ENCODE measurements around the gene DOK6. TPM values are rescaled to one million over a fixed set of nuclear protein-coding genes. Genes with fewer than 3 reads are reported as not detected.
"Not testable (repeated sequence)": the region's sequence is repeated elsewhere in the genome, so short reads cannot be mapped to it uniquely, and the experiment has no call there.

The DOK6 gene
- total RNA-seq, 1 donor from 2014 or later, result 19.7 TPM

DNA sequence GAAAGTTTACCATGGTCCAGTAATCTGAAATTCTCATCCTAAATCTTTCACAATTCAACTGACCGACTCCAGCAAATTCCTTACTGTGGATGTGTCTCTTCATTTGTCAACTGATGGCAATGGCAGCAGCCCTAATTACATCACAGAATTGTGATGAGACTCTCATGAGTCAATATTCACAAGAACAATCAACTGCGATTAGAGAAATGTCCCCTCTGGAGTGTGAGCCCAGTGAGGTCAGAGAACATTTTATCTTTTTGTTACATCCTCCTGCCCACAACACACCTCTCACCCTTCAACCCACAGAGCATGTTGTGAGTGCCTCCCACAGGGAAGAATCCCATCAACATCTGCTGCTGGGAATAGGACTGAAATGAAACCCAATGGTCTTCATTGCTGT is 473.4 kb downstream of the DOK6 start:
- Mint-ChIP-seq H3K27ac (ENCODE audit: unreplicated experiment) (no peak overlapping the region), H3K4me3 (ENCODE audit: unreplicated experiment) (no peak overlapping the region), H3K36me3 (ENCODE audit: unreplicated experiment) (no peaks in the 10 kb centered on the region), H3K9me3 (ENCODE audit: unreplicated experiment) (peaks cover 9% of the 10 kb centered on the region), H3K4me1 (ENCODE audit: low read depth, unreplicated experiment) (peaks cover 22% of the 10 kb centered on the region), H3K27me3 (ENCODE audit: unreplicated experiment) (peaks cover 6% of the 10 kb centered on the region)
- TF ChIP-seq, protein P1, sequence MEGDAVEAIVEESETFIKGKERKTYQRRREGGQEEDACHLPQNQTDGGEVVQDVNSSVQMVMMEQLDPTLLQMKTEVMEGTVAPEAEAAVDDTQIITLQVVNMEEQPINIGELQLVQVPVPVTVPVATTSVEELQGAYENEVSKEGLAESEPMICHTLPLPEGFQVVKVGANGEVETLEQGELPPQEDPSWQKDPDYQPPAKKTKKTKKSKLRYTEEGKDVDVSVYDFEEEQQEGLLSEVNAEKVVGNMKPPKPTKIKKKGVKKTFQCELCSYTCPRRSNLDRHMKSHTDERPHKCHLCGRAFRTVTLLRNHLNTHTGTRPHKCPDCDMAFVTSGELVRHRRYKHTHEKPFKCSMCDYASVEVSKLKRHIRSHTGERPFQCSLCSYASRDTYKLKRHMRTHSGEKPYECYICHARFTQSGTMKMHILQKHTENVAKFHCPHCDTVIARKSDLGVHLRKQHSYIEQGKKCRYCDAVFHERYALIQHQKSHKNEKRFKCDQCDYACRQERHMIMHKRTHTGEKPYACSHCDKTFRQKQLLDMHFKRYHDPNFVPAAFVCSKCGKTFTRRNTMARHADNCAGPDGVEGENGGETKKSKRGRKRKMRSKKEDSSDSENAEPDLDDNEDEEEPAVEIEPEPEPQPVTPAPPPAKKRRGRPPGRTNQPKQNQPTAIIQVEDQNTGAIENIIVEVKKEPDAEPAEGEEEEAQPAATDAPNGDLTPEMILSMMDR (IDR thresholded peaks at IDR 0.05; ENCODE audit: partially characterized antibody, unreplicated experiment), result no peak
- no peak for DNase-seq

DNA sequence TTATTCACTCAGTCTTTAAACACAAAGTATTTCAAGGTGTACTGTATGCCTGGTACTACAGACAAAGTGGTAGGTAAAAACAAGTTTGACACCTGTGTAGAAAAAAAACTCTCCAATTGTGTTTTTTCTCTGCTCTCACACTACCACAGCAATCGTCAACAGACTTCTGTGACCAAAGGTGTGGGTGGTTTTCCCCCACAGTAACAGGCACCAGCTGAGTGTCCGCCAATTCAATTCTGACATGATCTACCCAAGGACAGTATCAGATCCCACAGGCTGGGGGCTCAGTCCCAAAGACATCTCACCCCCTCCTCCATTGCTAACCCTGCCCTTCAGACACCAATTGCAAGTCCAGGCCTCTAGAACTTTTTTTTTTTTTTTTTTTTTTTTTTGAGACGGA is 475.8 kb downstream of the DOK6 start:
- Mint-ChIP-seq H3K4me3 (ENCODE audit: unreplicated experiment) (no peak overlapping the region), H3K27me3 (ENCODE audit: unreplicated experiment) (peaks cover 3% of the 10 kb centered on the region), H3K36me3 (ENCODE audit: unreplicated experiment) (no peaks in the 10 kb centered on the region), H3K4me1 (ENCODE audit: low read depth, unreplicated experiment) (peaks cover 31% of the 10 kb centered on the region), H3K9me3 (ENCODE audit: unreplicated experiment) (peaks cover 9% of the 10 kb centered on the region), H3K27ac (ENCODE audit: unreplicated experiment) (no peak overlapping the region)
- DNase-seq, result no peak
- TF ChIP-seq, protein P1 (IDR thresholded peaks at IDR 0.05; ENCODE audit: partially characterized antibody, unreplicated experiment), result no peak

DNA sequence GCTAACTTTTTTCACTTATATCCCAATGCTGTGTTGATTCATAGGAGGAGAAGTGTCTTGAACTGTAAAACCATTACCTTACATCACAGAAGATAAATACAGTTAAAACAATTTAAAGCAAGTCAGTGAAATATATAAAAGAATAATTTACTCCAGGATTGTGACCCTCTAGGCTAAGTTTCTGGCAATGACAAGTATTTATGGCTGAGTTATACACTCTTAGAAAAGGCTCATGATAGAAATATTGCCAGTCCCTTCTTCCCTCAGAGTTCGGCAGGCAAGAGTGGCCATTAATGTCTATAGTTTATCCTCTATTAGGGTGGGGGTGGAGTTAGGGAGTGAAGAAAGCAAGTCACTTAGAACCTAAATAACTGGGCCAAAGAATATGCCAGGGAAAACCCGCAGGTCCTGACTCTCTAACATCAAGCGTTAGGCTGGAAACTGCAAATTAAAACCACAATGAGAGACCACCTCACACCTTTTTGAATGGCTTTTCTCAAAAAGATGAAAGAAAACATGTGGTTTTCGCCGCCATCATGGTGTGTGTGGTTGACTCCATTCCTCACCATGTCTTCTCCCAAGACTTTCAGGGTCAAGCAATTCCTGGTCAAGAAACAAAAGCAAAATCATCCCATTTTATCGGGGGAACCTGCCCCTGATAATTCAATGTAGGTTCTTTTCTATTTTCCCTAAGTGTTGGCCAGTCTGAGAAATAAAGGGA is 477.7 kb downstream of the DOK6 start:
- H3K9me3 Mint-ChIP-seq (ENCODE audit: unreplicated experiment), result peaks cover 2% of the 10 kb centered on the region
- TF ChIP-seq, protein P1 (IDR thresholded peaks at IDR 0.05; ENCODE audit: partially characterized antibody, unreplicated experiment), result no peak
- H3K4me1 Mint-ChIP-seq (ENCODE audit: low read depth, unreplicated experiment), result peaks cover 23% of the 10 kb centered on the region
- H3K36me3 Mint-ChIP-seq (ENCODE audit: unreplicated experiment), result no peaks in the 10 kb centered on the region
- H3K27ac Mint-ChIP-seq (ENCODE audit: unreplicated experiment), result peak overlapping the region; percentile 75
- no peak overlapping the region for H3K4me3 Mint-ChIP-seq (ENCODE audit: unreplicated experiment)
- DNase-seq, result no peak
- peaks cover 3% of the 10 kb centered on the region for H3K27me3 Mint-ChIP-seq (ENCODE audit: unreplicated experiment)

DNA sequence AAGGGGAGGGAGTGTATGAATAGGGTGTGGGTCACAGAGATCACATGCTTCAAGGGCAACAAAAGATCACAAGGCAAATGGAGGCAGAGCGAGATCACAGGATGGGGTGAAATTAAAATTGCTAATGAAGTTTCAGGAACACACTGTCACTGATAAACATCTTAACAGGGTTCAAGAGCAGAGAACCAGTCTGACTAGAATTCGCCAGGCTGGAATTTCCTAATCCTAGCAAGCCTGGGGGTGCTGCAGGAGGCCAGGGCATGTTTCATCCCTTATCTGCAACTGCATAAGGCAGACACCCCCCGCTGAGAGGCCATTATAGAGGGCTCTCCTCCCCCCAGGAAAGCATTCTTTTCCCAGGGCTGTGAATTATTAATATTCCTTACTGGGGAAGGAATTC is 478.4 kb downstream of the DOK6 start:
- H3K27me3 Mint-ChIP-seq (ENCODE audit: unreplicated experiment); H3K4me3 Mint-ChIP-seq (ENCODE audit: unreplicated experiment); H3K36me3 Mint-ChIP-seq (ENCODE audit: unreplicated experiment); H3K9me3 Mint-ChIP-seq (ENCODE audit: unreplicated experiment): not testable (repeated sequence)
- H3K4me1 Mint-ChIP-seq (ENCODE audit: low read depth, unreplicated experiment), result peaks cover 22% of the 10 kb centered on the region
- DNase-seq, result peak; percentile 29
- peak overlapping the region; percentile 75 for H3K27ac Mint-ChIP-seq (ENCODE audit: unreplicated experiment)

DNA sequence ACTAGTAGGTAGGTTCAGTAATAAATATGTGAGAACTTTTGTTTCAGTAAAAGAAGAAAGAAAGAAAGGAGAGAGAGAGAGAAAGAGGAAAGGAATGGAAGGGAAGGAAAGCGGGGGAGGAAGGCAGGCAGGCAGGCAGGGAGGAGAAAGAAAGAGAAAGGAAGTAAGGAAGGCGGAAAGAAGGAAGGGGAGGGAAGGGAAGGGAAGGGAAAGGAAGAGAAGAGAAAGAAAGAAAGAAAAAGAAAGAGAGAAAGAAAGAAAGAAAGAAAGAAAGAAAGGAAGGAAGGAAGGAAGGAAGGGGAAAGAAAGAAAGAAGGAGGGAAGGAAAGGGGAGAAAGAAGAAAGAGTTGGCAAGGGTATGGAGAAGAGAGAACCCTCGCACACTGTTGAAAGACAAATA is 479.4 kb downstream of the DOK6 start:
- H3K9me3 Mint-ChIP-seq (ENCODE audit: unreplicated experiment), result no peaks in the 10 kb centered on the region
- no peak for DNase-seq
- H3K4me1 Mint-ChIP-seq (ENCODE audit: low read depth, unreplicated experiment), result peaks cover 17% of the 10 kb centered on the region
- H3K27me3 Mint-ChIP-seq (ENCODE audit: unreplicated experiment), result no peaks in the 10 kb centered on the region
- H3K36me3 Mint-ChIP-seq (ENCODE audit: unreplicated experiment), result no peaks in the 10 kb centered on the region
- no peak overlapping the region for H3K4me3 Mint-ChIP-seq (ENCODE audit: unreplicated experiment)
- peak overlapping the region; percentile 45 for H3K27ac Mint-ChIP-seq (ENCODE audit: unreplicated experiment)
- TF ChIP-seq, protein P1 (IDR thresholded peaks at IDR 0.05; ENCODE audit: partially characterized antibody, unreplicated experiment), result no peak
